Activated CD4-positive, alpha-beta T cell treated with anti-CD3 and anti-CD28 coated beads for 24 hours (primary cell): ENCODE data around the gene PCNX2.

ENCODE experiments used
- DNase-seq, 2 donors: peaks; one replicate each; pipeline ENCODE4 v3.0.0-alpha.2; 2020; ENCODE audit warnings: low read depth in 2 of 2

Gene PCNX2

GRCh38 chr1:233315718-233316301, 20.3 kb upstream of the PCNX2 start:
- no peak for DNase-seq

- DNase-seq = no peak
Observed at GRCh38 chr1:233313434-233314155, 18.1 kb upstream of the PCNX2 start.

- no peak for DNase-seq
Observed at GRCh38 chr1:233304489-233305102, 9.1 kb upstream of the PCNX2 start.

- DNase-seq = no peak
Observed at GRCh38 chr1:233300326-233300725, 4.8 kb upstream of the PCNX2 start.

GRCh38 chr1:233299450-233299849, 3.9 kb upstream of the PCNX2 start:
- DNase-seq = no peak

- DNase-seq = no peak
Observed at GRCh38 chr1:233295975-233296322, 424 bp upstream of the PCNX2 start.

- peak in 1 of 2 donors; percentile 12 for DNase-seq
Observed at GRCh38 chr1:233294913-233295236, 650 bp downstream of the PCNX2 start.

GRCh38 chr1:233293556-233294446, 1.7 kb downstream of the PCNX2 start:
- no peak for DNase-seq

GRCh38 chr1:233290396-233291034, 5.0 kb downstream of the PCNX2 start:
- DNase-seq = no peak

GRCh38 chr1:233289676-233290075, 5.8 kb downstream of the PCNX2 start:
- no peak for DNase-seq

- DNase-seq = no peak
Observed at GRCh38 chr1:233282582-233282886, 13.0 kb downstream of the PCNX2 start.

GRCh38 chr1:233281711-233282581, 13.6 kb downstream of the PCNX2 start:
- DNase-seq = no peak

GRCh38 chr1:233279971-233280370, 15.6 kb downstream of the PCNX2 start:
- DNase-seq = no peak

GRCh38 chr1:233278631-233279030, 16.9 kb downstream of the PCNX2 start:
- DNase-seq = no peak

- DNase-seq = no peak
Observed at GRCh38 chr1:233277637-233278606, 17.6 kb downstream of the PCNX2 start.

GRCh38 chr1:233269656-233270055, 25.9 kb downstream of the PCNX2 start:
- no peak for DNase-seq

GRCh38 chr1:233268389-233269022, 27.0 kb downstream of the PCNX2 start:
- DNase-seq = no peak

- no peak for DNase-seq
Observed at GRCh38 chr1:233261695-233262094, 33.8 kb downstream of the PCNX2 start.

GRCh38 chr1:233261206-233261605, 34.3 kb downstream of the PCNX2 start:
- DNase-seq = no peak
